LNCaP clone FGC (cell line): ENCODE results near the gene CDH9.

Source experiments
- DNase-seq: peaks from one replicate; pipeline ENCODE4 v3.0.0-alpha.2; 2011; ENCODE audit warnings: low read depth
- H3K4me3 ChIP-seq: 2 replicates; pipeline ENCODE4 v1.5.1; 2011; ENCODE audit warnings: mild to moderate bottlenecking, low read depth, low read length, control low read depth
- TF ChIP-seq, protein P1 (sequence below): IDR thresholded peaks from 2 replicates; pipeline ENCODE4 v1.5.1; 2012; ENCODE audit warnings: mild to moderate bottlenecking; ENCODE audit not compliant: control insufficient read depth, insufficient read depth; ENCODE audit errors: extremely low read depth

The CDH9 gene

DNA sequence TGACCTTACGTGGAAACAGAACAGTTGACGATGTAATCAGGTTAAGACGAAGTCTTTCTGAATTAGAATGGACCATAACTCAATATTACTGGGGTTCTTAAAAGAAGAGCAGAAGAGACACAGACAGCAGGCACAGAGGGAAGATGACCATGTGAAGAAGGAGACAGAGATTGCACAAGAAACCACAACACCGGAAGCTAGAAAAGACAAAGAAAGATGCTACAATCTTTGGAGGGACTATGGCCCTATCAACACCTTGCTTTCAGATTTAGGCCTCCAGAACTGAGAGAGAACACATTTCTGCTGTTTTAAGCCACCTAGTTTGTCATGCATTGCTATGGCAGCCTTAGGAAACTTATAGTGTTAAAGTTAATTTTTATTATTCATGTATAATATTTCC is 27.1 kb downstream of the CDH9 start:
- DNase-seq, result no peak

DNA sequence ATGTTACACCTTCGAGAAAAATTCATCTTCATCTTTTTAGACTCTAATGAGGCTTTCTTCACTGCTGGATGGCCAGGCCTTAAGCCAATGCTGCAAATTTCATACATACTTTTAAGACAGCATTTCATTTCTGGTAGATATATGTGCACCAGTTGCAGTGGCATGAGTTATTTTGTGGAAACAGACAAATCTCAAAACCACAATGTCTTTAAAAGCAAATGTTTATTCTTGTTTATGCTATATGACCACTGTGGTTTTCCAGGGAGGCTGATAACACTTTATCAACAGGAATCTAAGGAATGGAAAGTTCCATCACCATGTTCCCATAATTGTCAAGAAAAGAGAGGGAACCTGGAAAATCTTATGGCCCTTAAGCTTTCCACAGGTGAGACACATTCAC is 27.7 kb downstream of the CDH9 start:
- TF ChIP-seq, protein P1, sequence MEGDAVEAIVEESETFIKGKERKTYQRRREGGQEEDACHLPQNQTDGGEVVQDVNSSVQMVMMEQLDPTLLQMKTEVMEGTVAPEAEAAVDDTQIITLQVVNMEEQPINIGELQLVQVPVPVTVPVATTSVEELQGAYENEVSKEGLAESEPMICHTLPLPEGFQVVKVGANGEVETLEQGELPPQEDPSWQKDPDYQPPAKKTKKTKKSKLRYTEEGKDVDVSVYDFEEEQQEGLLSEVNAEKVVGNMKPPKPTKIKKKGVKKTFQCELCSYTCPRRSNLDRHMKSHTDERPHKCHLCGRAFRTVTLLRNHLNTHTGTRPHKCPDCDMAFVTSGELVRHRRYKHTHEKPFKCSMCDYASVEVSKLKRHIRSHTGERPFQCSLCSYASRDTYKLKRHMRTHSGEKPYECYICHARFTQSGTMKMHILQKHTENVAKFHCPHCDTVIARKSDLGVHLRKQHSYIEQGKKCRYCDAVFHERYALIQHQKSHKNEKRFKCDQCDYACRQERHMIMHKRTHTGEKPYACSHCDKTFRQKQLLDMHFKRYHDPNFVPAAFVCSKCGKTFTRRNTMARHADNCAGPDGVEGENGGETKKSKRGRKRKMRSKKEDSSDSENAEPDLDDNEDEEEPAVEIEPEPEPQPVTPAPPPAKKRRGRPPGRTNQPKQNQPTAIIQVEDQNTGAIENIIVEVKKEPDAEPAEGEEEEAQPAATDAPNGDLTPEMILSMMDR, result no peak
- H3K4me3 ChIP-seq, result no peak overlapping the region
- no peak for DNase-seq

More for the DNA sequence above, 27.1 kb downstream of the CDH9 start:
- no peak overlapping the region for H3K4me3 ChIP-seq
- TF ChIP-seq, protein P1, result no peak

DNA sequence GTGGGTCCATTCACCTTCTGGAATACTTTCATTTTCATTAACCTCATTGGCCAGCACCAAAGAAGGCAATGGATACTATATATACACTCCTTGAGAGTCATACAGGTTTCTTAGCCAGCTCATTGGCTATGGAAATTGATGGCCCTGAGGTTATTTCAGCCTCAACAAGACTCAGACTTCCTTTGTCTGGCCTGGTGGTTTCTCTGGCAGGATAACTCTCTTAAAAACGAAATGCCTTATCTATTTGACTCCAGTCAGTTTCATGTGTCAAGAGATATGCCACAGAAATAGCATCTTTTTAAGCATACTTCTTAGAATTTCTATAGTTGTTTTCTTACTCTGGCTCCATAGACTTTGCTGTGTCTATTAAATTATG is 28.9 kb downstream of the CDH9 start:
- TF ChIP-seq, protein P1, result no peak
- DNase-seq, result no peak
- no peak overlapping the region for H3K4me3 ChIP-seq

DNA sequence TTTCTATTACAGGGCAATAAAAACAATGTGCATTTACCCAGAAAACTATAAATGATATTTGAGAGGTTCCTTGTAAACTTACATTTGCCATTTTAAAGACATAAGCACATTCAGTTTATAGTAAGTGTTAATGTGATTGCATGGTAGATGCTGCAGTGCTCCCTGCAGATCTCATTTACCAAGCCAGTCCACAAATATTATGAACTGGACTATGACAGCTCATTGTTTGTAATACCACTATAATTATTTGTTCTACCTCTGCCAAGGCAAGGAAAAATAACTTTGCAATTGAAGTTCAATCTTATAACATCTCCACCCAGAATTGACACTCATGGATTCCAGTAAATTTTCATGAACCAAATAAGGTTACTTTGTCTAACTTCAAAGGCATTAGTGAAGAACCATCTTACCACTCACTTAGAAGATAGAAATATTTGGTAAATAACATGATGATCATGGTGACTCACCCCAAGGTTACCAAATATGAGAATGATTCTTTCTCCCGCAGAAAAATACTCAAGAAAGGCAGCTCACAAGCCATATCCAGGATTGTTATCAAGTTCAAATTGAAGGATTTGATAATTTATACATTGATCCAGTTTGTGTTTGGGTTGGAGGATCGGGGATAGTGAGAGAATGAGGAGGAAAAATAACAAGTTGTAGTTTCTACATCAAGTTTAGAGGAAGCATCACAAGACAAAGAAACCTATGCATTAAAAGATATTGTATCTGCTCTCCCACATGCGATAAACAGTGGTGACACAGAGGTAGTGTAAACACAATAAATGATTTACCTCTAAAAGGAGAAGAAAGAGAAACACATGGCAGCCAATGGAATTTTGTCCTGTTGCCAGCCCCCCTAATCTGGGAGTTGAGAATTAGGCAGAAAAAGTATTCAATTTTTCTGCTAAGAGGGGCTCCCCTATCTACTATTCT is 29.5 kb downstream of the CDH9 start:
- TF ChIP-seq, protein P1, result 0 out of 2 replicates have a peak, but pooled peaks have one; percentile 1
- no peak for DNase-seq
- no peak overlapping the region for H3K4me3 ChIP-seq

DNA sequence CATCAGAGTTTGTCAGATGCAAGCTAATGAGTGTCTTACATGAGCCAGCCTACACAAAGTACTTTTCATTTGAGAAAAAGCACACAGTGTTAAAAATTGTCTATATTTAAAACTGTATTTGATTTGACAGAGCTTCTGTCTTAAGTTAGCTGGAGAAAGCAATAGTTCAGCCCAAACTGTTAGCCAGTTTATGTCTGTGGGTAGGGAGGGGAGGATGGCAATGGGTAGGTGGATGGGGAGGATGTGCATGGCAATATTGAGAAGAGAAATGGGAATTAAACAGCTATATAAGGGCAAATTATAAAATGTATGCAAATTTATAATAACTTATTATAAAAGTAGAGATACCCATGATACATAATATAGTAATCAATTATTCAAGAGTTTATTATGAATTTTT is 31.3 kb downstream of the CDH9 start:
- TF ChIP-seq, protein P1, result no peak
- no peak overlapping the region for H3K4me3 ChIP-seq
- DNase-seq, result no peak

DNA sequence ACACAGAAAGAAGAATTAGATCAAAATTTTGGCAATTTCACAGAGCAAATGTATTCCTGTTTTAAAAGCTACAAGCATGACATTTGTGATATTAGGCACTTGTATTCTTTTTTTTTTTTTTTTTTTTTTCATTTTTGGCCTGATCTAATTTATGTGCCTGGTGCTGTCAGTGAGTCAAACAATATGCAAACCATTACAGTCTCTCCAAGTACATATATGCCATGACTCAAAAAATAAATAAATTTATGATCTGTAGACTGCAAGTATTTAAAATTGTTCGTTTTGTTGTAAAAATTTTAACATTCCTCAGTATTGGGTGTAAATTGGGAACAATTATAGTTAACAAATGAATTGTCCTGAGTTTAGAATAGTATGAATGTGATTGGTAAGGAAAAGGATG is 51.4 kb downstream of the CDH9 start:
- TF ChIP-seq, protein P1, result no peak
- H3K4me3 ChIP-seq, result no peak overlapping the region
- no peak for DNase-seq

DNA sequence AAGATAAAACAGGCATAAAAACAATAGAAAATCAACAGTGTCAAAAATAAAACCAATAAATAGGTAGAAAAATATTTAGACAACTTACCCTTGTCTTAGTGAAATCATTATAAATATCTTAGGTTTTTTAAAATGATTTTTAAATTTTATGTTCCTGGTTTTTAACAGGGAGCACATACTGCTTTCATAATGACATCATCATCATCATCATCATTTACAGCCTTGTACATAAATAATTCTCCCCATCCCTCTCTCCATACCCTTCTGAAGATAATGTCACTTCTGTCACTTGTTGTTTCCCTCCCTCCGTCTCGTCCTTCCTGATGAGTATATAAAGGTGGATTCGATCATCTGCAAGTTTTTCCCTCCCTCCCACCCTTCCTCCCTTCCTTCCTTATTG is 56.6 kb downstream of the CDH9 start:
- DNase-seq, result no peak
- no peak overlapping the region for H3K4me3 ChIP-seq
- TF ChIP-seq, protein P1, result no peak
